DMS 273 treated with DMSO at 0.1 percent for 48 hours (cell line): ENCODE data around the gene TMEM207.

Experiments
- DNase-seq: peaks from one replicate; lab custom pipeline; 2025; lab: John Stamatoyannopoulos, UW

The TMEM207 gene

GRCh38 chr3:190444006-190444405, 5.7 kb downstream of the TMEM207 start:
- no peak for DNase-seq

DNA sequence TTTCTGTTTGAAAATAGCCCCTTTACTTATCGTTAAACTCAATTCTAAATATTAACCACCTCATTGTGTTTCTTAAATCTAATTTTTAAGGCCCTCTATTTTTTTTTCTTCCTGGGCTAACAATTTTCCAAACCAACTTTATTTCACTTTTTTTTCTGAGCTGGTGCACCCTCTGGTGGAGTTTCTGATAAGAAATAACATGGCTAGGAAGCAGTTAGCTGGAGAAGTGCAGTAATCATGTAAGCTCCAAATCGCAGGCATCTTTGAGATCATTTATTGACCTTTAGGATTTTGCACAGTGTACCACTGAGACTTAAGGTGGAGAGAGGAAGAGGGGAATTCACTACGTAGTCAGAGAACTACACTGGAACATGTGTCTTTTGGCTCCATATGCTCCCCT, 6.4 kb downstream of the TMEM207 start:
- no peak for DNase-seq

DNA sequence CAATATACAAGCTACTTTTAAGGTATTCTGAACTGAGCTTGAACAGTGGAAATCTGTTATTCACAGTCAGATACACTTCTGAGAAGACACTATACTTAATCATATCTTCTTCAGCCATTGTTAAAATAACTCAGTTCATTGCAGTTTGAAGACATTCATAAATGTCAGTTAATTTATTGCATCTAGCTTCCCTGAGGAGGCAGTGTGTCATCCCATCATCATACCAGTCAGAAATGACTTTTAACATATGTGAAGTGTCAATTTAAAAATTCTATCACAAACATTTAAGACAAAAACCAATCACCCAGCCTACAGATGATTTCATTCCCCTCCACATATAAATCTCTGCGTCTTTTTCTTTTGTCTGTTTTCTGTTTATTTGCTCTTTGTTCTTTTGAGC, 7.5 kb downstream of the TMEM207 start:
- DNase-seq: no peak

GRCh38 chr3:190436331-190436730, 13.4 kb downstream of the TMEM207 start:
- DNase-seq: no peak

- DNase-seq: no peak
Observed at GRCh38 chr3:190435618-190436017, 14.1 kb downstream of the TMEM207 start.

DNA sequence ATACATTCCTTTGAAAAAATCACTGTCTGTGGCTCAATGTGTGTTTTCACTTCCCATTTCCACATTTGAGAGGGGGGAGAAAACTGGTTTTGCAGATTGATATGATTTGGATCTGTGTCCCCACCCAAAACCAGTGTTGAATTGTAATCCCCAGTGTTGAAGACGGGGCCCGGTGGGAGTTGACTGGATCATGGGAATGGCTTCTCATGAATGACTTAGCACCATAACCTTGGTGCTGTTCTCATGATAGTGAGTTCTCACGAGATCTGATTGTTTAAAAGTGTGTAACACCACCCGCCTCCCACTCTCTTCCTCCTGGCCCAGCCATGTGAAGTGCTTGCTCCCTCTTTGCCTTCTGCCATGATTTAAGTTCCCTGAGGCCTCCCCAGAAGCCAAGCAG, 16.1 kb downstream of the TMEM207 start:
- no peak for DNase-seq

- no peak for DNase-seq
Observed at GRCh38 chr3:190432216-190432615, 17.5 kb downstream of the TMEM207 start.

DNA sequence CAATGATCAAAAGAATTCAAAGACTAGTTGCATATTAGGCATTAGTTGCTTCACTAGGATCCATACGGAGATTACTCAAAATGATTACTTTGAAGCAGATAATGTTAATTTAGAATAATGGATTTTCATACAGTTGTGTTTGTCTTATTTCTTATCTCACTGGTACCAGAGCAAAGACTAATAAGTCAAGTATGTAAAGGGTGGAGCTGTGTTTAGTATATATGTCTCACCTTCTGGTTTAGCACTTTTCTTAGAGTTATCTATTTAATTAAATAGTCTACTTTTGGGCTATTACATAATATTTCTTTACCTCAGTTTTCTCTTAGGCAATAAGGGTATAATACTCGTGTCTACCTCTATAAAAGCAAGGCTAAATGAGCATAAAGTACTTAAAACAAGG, 18.8 kb downstream of the TMEM207 start:
- DNase-seq: no peak

GRCh38 chr3:190429681-190430080, 20.0 kb downstream of the TMEM207 start:
- DNase-seq: no peak

GRCh38 chr3:190426806-190427507, 22.7 kb downstream of the TMEM207 start:
- no peak for DNase-seq

GRCh38 chr3:190425833-190426232, 23.9 kb downstream of the TMEM207 start:
- DNase-seq: no peak

GRCh38 chr3:190424478-190425439, 24.9 kb downstream of the TMEM207 start:
- peak; percentile 56 for DNase-seq

- no peak for DNase-seq
Observed at GRCh38 chr3:190424108-190424477, 25.6 kb downstream of the TMEM207 start.

DNA sequence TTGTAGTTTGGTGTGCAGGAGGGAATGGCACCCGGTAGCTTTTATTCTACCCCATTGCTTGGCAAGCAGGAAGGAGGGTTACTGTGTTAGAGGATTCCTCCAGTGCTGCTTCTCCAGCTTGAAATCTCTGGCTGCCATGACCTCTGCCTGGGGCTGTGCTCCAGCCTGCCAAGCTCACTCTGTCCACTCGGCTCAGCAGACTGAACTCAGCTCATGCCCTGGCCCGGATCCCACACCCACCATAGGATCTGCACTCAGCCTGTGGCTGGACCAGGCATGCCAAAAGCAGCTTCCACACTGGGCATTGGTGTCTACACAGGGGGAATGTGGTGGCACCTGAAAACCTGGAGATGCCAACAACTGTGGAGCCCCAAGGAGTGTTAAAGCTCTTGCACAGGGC, 35.4 kb downstream of the TMEM207 start:
- DNase-seq: no peak

- DNase-seq: no peak
Observed at GRCh38 chr3:190404715-190405114, 45.0 kb downstream of the TMEM207 start.

GRCh38 chr3:190401963-190402362, 47.7 kb downstream of the TMEM207 start:
- DNase-seq: no peak

DNA sequence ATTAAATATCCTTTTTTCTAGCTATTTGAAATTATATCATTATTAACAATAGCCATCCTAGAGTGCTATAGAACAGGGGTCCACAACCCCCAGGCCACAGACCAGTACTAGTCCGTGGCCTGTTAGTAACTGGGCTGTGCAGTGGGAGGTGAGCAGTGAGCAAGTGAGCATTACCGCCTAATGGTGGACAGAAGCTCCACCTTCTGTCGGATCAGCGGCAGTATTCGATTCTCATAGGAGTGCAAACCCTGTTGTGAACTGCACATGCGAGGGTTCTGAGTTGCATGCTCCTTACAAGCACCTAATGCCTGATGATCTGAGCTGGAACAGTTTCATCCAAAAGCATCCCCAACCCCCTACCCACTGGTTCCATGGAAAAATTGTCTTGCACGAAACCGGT, 50.0 kb downstream of the TMEM207 start:
- DNase-seq: no peak

GRCh38 chr3:190397889-190398288, 51.8 kb downstream of the TMEM207 start:
- DNase-seq: no peak

DNA sequence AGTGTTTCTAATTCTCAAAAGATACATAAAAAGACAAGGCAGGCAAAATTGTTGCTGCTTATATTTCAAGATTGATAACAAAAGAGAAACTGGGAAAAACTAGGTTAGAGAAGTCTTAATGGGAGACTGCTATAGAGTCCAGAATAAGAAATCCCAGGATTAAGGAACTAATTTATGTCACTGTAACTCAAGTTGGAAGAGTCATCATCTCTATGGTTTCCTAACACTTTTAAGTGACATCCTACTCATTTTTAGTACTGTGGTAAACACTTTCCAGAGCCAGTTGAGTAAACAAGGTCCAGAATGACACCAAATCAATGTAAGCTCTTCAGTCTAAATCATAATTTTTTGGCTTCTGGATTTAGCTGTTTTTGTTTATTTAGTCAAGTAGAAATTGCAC, 53.7 kb downstream of the TMEM207 start:
- no peak for DNase-seq

DNA sequence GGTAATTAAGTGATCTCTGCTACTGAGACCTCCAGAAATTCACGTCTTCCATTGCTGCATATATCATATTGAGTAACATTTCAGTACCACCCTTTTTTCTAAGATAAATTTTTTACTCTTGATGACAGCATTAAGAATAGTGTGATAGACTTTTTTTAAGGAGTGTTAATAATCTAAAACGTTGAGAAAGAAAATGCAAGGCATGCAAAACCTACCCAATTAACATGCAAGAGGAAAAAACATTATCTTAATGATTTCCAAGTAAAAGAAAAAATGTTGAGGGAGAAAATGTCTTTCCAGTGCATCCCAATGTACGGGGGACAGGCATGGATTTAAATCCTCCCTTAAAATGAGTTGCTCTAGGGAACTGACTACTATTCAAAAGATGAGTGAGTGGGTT, 61.0 kb downstream of the TMEM207 start:
- no peak for DNase-seq

DNA sequence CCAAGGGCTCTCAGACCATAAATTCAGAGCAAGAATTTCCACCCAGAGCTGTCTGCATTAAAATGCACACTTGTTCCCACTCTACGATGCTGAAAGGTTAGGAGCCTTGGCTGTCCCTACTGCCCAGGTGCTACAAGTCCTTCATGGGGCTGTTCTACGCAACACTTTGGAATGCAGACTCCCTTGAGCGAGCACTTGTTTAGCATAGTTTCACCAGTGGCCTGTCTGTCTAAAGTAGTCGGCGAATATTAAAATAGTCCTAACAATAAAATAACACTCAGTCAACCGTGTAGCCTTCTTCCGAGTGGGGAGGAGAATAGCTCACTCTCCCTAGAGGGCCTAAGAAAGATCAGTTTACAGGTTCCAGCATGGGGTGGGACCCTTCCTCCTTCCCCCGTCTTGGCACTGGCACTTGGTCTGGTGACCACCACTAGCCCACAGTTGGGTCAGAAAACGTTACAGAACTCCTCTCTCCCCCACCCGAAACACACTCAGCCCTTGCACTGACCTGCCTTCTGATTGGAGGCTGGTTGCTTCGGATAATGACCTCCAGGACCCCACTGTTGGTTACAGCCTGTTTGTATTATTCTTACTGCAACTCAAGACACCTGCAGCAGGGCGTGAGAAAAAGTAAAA, 62.0 kb downstream of the TMEM207 start, which contains the start of gene CLDN16:
Gene CLDN16 (plus strand): TSS at position 586 of the 636 bp plus-strand sequence. CDS start 167 bp downstream, outside the sequence.
- no peak for DNase-seq
